ENCODE results near the gene TRIO. TPM values are rescaled to one million over a fixed set of nuclear protein-coding genes. Genes with fewer than 3 reads are reported as not detected.

TRIO gene
- total RNA-seq, 1 experiment from 2014 or later = 68.4 TPM

- TF ChIP-seq EZH2phosphoT487 (IDR thresholded peaks at IDR 0.05; ENCODE audit: borderline replicate concordance) = no peak
- TF ChIP-seq, protein P1, sequence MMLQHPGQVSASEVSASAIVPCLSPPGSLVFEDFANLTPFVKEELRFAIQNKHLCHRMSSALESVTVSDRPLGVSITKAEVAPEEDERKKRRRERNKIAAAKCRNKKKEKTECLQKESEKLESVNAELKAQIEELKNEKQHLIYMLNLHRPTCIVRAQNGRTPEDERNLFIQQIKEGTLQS (IDR thresholded peaks at IDR 0.05) = no peak
- TF ChIP-seq POLR2A (IDR thresholded peaks at IDR 0.05; ENCODE audit: borderline replicate concordance, extremely low read depth, insufficient read depth, insufficient read length) = no peak
- TF ChIP-seq ZNF274 (IDR thresholded peaks at IDR 0.05; ENCODE audit: low read depth, low read length) = no peak
- no peak for TF ChIP-seq SIN3A (IDR thresholded peaks at IDR 0.05; ENCODE audit: low read depth)
- TF ChIP-seq, protein P2, sequence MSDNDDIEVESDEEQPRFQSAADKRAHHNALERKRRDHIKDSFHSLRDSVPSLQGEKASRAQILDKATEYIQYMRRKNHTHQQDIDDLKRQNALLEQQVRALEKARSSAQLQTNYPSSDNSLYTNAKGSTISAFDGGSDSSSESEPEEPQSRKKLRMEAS (IDR thresholded peaks at IDR 0.05) = no peak
- no peak for TF ChIP-seq CBX3 (IDR thresholded peaks at IDR 0.05; ENCODE audit: low read depth)
- no peak for TF ChIP-seq EZH2 (IDR thresholded peaks at IDR 0.05)
- no peak for TF ChIP-seq SP1 (IDR thresholded peaks at IDR 0.05; ENCODE audit: low read depth)
- no peak overlapping the region for H3K9ac ChIP-seq (ENCODE audit: low read length)
- peaks cover 66% of the 10 kb centered on the region for H3K79me2 ChIP-seq (ENCODE audit: insufficient read depth, low read length)
- POLR2A ChIA-PET = no interaction called here
- no peaks in the 10 kb centered on the region for H3K9me3 ChIP-seq (ENCODE audit: control insufficient read depth in 1 of 2, insufficient read depth in 1 of 2, low read depth in 1 of 2, low read length in 2 of 2)
- DNase-seq (ENCODE audit: low read depth, low spot score) (no peak), ATAC-seq (no peak)
- H3K27me3 ChIP-seq (ENCODE audit: insufficient read depth, low read length) = no peaks in the 10 kb centered on the region
- peaks cover 0 to 6% of the 10 kb centered on the region in 2 experiments; a peak in 1 of 4 replicates for H3K4me1 ChIP-seq (ENCODE audit: control insufficient read depth in 1 of 2, insufficient read depth in 2 of 2, low read length in 2 of 2)
- H3K9me2 ChIP-seq (ENCODE audit: insufficient read depth) = no peaks in the 10 kb centered on the region
- peaks cover 0 to under 1% of the 10 kb centered on the region in 2 experiments; a peak in 1 of 4 replicates for H3K36me3 ChIP-seq (ENCODE audit: control insufficient read depth in 1 of 2, insufficient read depth in 2 of 2, low read length in 2 of 2)
- CTCF ChIA-PET = no interaction called here
- RAD21 ChIA-PET (ENCODE audit: low non-redundant PET in 1 of 2, low total read pairs in 2 of 2, uncharacterized antibody in 2 of 2, unreplicated experiment in 2 of 2) = no interaction called here
- intact Hi-C loops (cut with micrococcal nuclease) = no loop called here
- no TSS peak for BruUV-seq (replicated peaks)
- no peaks in the 10 kb centered on the region for H4K20me1 ChIP-seq (ENCODE audit: insufficient read depth)
- no peak overlapping the region for H3K27ac ChIP-seq (ENCODE audit: low read depth, low read length)
- H3K4me2 ChIP-seq (ENCODE audit: low read length) = no peak overlapping the region
- no peak overlapping the region for H2AFZ ChIP-seq (ENCODE audit: low read depth, low read length, poor library complexity, severe bottlenecking)
- H3K4me3 ChIP-seq (replicated peaks in 1 of 2; ENCODE audit: low read depth in 1 of 2, low read length in 2 of 2) = no peak overlapping the region
These were observed 133.2 kb downstream of the TRIO start for GRCh38 chr5:14276380-14276779.

GRCh38 chr5:14277385-14278320 is 134.5 kb downstream of the TRIO start:
- POLR2A ChIA-PET = no interaction called here
- TF ChIP-seq CBX3 (IDR thresholded peaks at IDR 0.05; ENCODE audit: low read depth) = no peak
- no peak for TF ChIP-seq EZH2 (IDR thresholded peaks at IDR 0.05)
- TF ChIP-seq ELF1 (IDR thresholded peaks at IDR 0.05; ENCODE audit: borderline replicate concordance, low read depth) = no peak
- no peak for ATAC-seq
- no peak overlapping the region for H3K4me2 ChIP-seq (ENCODE audit: low read length)
- H3K9me2 ChIP-seq (ENCODE audit: insufficient read depth) = no peaks in the 10 kb centered on the region
- no peaks in the 10 kb centered on the region; a peak in 1 of 4 replicates for H3K36me3 ChIP-seq (ENCODE audit: control insufficient read depth in 1 of 2, insufficient read depth in 2 of 2, low read length in 2 of 2)
- H3K4me1 ChIP-seq (ENCODE audit: control insufficient read depth in 1 of 2, insufficient read depth in 2 of 2, low read length in 2 of 2) = peaks cover 0 to 6% of the 10 kb centered on the region in 2 experiments; a peak in 1 of 4 replicates
- H3K27ac ChIP-seq (ENCODE audit: low read depth, low read length) = no peak overlapping the region
- intact Hi-C loops (cut with micrococcal nuclease) = no loop called here
- RAD21 ChIA-PET (ENCODE audit: low non-redundant PET in 1 of 2, low total read pairs in 2 of 2, uncharacterized antibody in 2 of 2, unreplicated experiment in 2 of 2) = no interaction called here
- BruUV-seq (replicated peaks) = no TSS peak
- no peaks in the 10 kb centered on the region for H3K27me3 ChIP-seq (ENCODE audit: insufficient read depth, low read length)
- H3K4me3 ChIP-seq (replicated peaks in 1 of 2; ENCODE audit: low read depth in 1 of 2, low read length in 2 of 2) = no peak overlapping the region
- DNase-seq (ENCODE audit: low read depth, low spot score) = no peak
- CTCF ChIA-PET = no interaction called here
- peaks cover 64% of the 10 kb centered on the region for H3K79me2 ChIP-seq (ENCODE audit: insufficient read depth, low read length)
- H3K9ac ChIP-seq (ENCODE audit: low read length) = no peak overlapping the region
- no peak overlapping the region for H2AFZ ChIP-seq (ENCODE audit: low read depth, low read length, poor library complexity, severe bottlenecking)
- no peaks in the 10 kb centered on the region for H3K9me3 ChIP-seq (ENCODE audit: control insufficient read depth in 1 of 2, insufficient read depth in 1 of 2, low read depth in 1 of 2, low read length in 2 of 2)
- H4K20me1 ChIP-seq (ENCODE audit: insufficient read depth) = no peaks in the 10 kb centered on the region

Data from HCT116 (cell line).